Glomerular visceral epithelial cell (primary cell): ENCODE results near the gene GRPEL1.
"Not testable (repeated sequence)": the region's sequence is repeated elsewhere in the genome, so short reads cannot be mapped to it uniquely, and the experiment has no call there.

Experiments
- DNase-seq: peaks from one replicate; pipeline ENCODE4 v3.0.0-alpha.2; 2016; ENCODE audit errors: extremely low spot score

Gene GRPEL1

GRCh38 chr4:7067452-7068278 lies at the start of gene GRPEL1:
GRPEL1 (minus strand) TSS chr4:7068064; CDS start chr4:7068032, 32 bp downstream.
- peak; percentile 100 for DNase-seq

- DNase-seq: no peak
Measured at GRCh38 chr4:7116705-7117104, 48.8 kb upstream of the GRPEL1 start.

- no peak for DNase-seq
Measured at GRCh38 chr4:7115557-7116340, 47.9 kb upstream of the GRPEL1 start.

- no peak for DNase-seq
Measured at GRCh38 chr4:7112656-7113055, 44.8 kb upstream of the GRPEL1 start.

GRCh38 chr4:7111441-7111840 lies 43.6 kb upstream of the GRPEL1 start:
- DNase-seq: no peak

GRCh38 chr4:7110546-7110945 lies 42.7 kb upstream of the GRPEL1 start:
- no peak for DNase-seq

GRCh38 chr4:7109169-7109568 lies 41.3 kb upstream of the GRPEL1 start:
- no peak for DNase-seq

- DNase-seq: no peak
Measured at GRCh38 chr4:7108660-7109059, 40.8 kb upstream of the GRPEL1 start.

GRCh38 chr4:7108046-7108625 lies 40.3 kb upstream of the GRPEL1 start:
- DNase-seq: no peak

GRCh38 chr4:7107166-7107905 lies 39.5 kb upstream of the GRPEL1 start:
- no peak for DNase-seq

GRCh38 chr4:7105276-7105675 lies 37.4 kb upstream of the GRPEL1 start:
- DNase-seq: peak; percentile 14

GRCh38 chr4:7104366-7105031 lies 36.6 kb upstream of the GRPEL1 start:
- DNase-seq: no peak

GRCh38 chr4:7103607-7104365 lies 35.9 kb upstream of the GRPEL1 start:
- no peak for DNase-seq

GRCh38 chr4:7103031-7103606 lies 35.3 kb upstream of the GRPEL1 start:
- DNase-seq: peak; percentile 85

GRCh38 chr4:7102516-7102909 lies 34.6 kb upstream of the GRPEL1 start:
- not testable (repeated sequence) for DNase-seq

- DNase-seq: peak; percentile 57
Measured at GRCh38 chr4:7101692-7102515, 34.0 kb upstream of the GRPEL1 start.

GRCh38 chr4:7096236-7096635 lies 28.4 kb upstream of the GRPEL1 start:
- no peak for DNase-seq

GRCh38 chr4:7095611-7096155 lies 27.8 kb upstream of the GRPEL1 start:
- DNase-seq: no peak

- DNase-seq: no peak
Measured at GRCh38 chr4:7094916-7095315, 27.1 kb upstream of the GRPEL1 start.
